Mesenchymal stem cell (in vitro differentiated cells and primary cell): ENCODE measurements around the gene CT47C1.

Experiments used
- DNase-seq: peaks from one replicate; pipeline ENCODE4 v3.0.0-alpha.2; 2013
- H2AFZ ChIP-seq: one replicate; pipeline ENCODE4 v1.6.1; 2013; ENCODE audit warnings: low read depth, mild to moderate bottlenecking, control low read depth, inconsistent platforms, low read length, moderate library complexity
- H2AK5ac ChIP-seq: 2 replicates; pipeline ENCODE4 v1.6.1; 2013; ENCODE audit warnings: low read length, moderate library complexity, mild to moderate bottlenecking, inconsistent platforms; ENCODE audit not compliant: severe bottlenecking
- H2BK120ac ChIP-seq: one replicate; pipeline ENCODE4 v1.6.1; 2013; ENCODE audit warnings: low read depth, mild to moderate bottlenecking, inconsistent platforms, low read length, moderate library complexity
- H2BK12ac ChIP-seq, 2 experiments: one replicate each; pipeline ENCODE4 v1.6.1; 2013; ENCODE audit warnings: inconsistent platforms in 2 of 2, low read length in 2 of 2, mild to moderate bottlenecking in 2 of 2, moderate library complexity in 2 of 2, control low read depth in 1 of 2
- H2BK15ac ChIP-seq: one replicate; pipeline ENCODE4 v1.6.1; 2013; ENCODE audit warnings: mild to moderate bottlenecking, low read depth, inconsistent platforms; ENCODE audit not compliant: poor library complexity, severe bottlenecking
- H2BK5ac ChIP-seq: 2 replicates; pipeline ENCODE4 v1.6.1; 2013; ENCODE audit warnings: low read depth, mild to moderate bottlenecking, low read length, control low read depth, inconsistent platforms; ENCODE audit not compliant: poor library complexity, severe bottlenecking
- H3K14ac ChIP-seq, 2 experiments: one replicate each; pipeline ENCODE4 v1.6.1; 2013; ENCODE audit warnings: inconsistent platforms in 2 of 2, low read length in 2 of 2, control low read depth in 1 of 2, mild to moderate bottlenecking in 1 of 2, moderate library complexity in 1 of 2
- H3K18ac ChIP-seq, 2 experiments: one replicate each; pipeline ENCODE4 v1.6.1; 2013; ENCODE audit warnings: inconsistent platforms in 2 of 2, low read length in 2 of 2, control low read depth in 1 of 2, low read depth in 1 of 2, mild to moderate bottlenecking in 1 of 2
- H3K23ac ChIP-seq, 2 experiments: one replicate each; pipeline ENCODE4 v1.6.1; 2013; ENCODE audit warnings: inconsistent platforms in 2 of 2, low read length in 2 of 2, mild to moderate bottlenecking in 2 of 2, moderate library complexity in 2 of 2, control low read depth in 1 of 2
- H3K27ac ChIP-seq: 2 replicates; pipeline ENCODE4 v1.5.1; 2013; ENCODE audit warnings: mild to moderate bottlenecking, moderate library complexity, low read length, control low read depth, inconsistent platforms; ENCODE audit not compliant: poor library complexity, severe bottlenecking
- H3K27me3 ChIP-seq, 2 experiments: 2 replicates each; pipeline versions ENCODE4 v1.6.1 to v1.7.0; 2013; ENCODE audit warnings: low read length in 2 of 2, mild to moderate bottlenecking in 2 of 2, moderate library complexity in 2 of 2, control low read depth in 1 of 2, inconsistent platforms in 1 of 2; ENCODE audit not compliant: control insufficient read depth in 1 of 2, insufficient read depth in 1 of 2
- H3K36me3 ChIP-seq, 2 experiments: 2 replicates each; pipeline versions ENCODE4 v1.6.1 to v1.7.0; 2013; ENCODE audit warnings: low read length in 2 of 2, control low read depth in 1 of 2, inconsistent platforms in 1 of 2, low read depth in 1 of 2, mild to moderate bottlenecking in 1 of 2; ENCODE audit not compliant: insufficient read depth in 2 of 2, control insufficient read depth in 1 of 2
- H3K4ac ChIP-seq, 2 experiments: one replicate each; pipeline ENCODE4 v1.6.1; 2013; ENCODE audit warnings: inconsistent platforms in 2 of 2, low read length in 2 of 2, mild to moderate bottlenecking in 2 of 2, moderate library complexity in 2 of 2, control low read depth in 1 of 2, low read depth in 1 of 2
- H3K4me1 ChIP-seq: 2 replicates; pipeline ENCODE4 v1.6.1; 2013; ENCODE audit warnings: low read depth, low read length, control low read depth; ENCODE audit not compliant: control insufficient read depth, insufficient read depth
- H3K4me2 ChIP-seq: 2 replicates; pipeline ENCODE4 v1.6.1; 2013; ENCODE audit warnings: low read length, mild to moderate bottlenecking, inconsistent platforms; ENCODE audit not compliant: poor library complexity, severe bottlenecking
- H3K4me3 ChIP-seq, 2 experiments: 2 replicates each; pipeline versions ENCODE4 v1.5.1 to v1.7.0; 2013; ENCODE audit warnings: low read length in 2 of 2, mild to moderate bottlenecking in 2 of 2, control low read depth in 1 of 2, low read depth in 1 of 2; ENCODE audit not compliant: insufficient read depth in 1 of 2
- H3K79me1 ChIP-seq: replicated peaks from 2 replicates; pipeline ENCODE4 v1.6.1; 2013; ENCODE audit warnings: mild to moderate bottlenecking, control low read depth, low read length, inconsistent platforms; ENCODE audit not compliant: poor library complexity, severe bottlenecking
- H3K9ac ChIP-seq: 2 replicates; pipeline ENCODE4 v1.7.0; 2013; ENCODE audit warnings: mild to moderate bottlenecking, low read length, moderate library complexity
- H3K9me3 ChIP-seq: 2 replicates; pipeline ENCODE4 v1.7.0; 2013; ENCODE audit warnings: mild to moderate bottlenecking, low read length; ENCODE audit not compliant: control insufficient read depth
- H4K8ac ChIP-seq: one replicate; pipeline ENCODE4 v1.6.1; 2013; ENCODE audit warnings: inconsistent platforms, mild to moderate bottlenecking, low read length, moderate library complexity
- H4K91ac ChIP-seq: one replicate; pipeline ENCODE4 v1.6.1; 2013; ENCODE audit warnings: mild to moderate bottlenecking, low read length, inconsistent platforms
- WGBS: methylation state at CpG from one replicate; pipeline ENCODE4 v1.1.7; 2013; ENCODE audit warnings: mixed read lengths; 5-methylcytosine and 5-hydroxymethylcytosine counted together

Gene CT47C1

DNA sequence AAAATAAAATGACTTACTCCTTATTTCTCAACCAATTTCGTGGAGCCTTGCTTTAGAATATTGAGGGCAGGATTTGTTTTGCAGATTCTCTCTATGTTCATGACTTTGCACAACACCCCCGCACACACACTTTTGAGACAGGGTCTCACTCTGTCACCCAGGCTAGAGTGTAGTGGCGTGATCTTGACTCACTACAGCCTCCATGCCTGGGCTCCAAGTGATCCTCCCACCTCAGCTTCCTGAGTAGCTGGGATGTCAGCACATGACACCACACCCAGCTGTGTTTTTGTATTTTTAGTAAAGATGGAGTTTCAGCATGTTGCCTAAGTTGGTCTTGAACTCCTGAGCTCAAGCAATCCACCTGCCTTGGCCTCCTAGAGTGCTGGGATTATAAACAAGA lies 12.0 kb downstream of the CT47C1 start:
- no peak overlapping the region for H3K4me2 ChIP-seq

DNA sequence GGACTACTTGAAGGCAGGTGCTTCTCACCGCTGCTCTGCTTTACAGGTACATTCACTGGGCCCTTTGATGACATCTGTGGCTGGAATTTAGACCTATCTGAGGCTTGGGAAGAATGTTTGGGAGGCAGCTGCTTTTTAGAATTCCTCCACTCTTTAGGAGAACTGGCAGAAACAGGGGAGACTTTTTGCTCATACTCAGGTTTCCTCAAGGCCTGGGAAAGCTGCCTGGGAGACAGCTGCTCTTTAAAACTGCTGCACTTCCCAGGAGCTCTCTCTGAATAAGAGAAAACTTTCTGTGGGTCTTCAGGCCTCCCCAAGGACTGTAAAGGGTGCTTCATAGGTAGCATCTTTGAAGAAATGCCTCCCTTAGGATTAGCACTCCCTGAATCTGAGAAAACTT lies 14.3 kb downstream of the CT47C1 start:
- Histone ChIP-seq H3K4me1 (no peaks in the 10 kb centered on the region), H2BK12ac (no peak overlapping the region), H2AFZ (no peak overlapping the region), H2AK5ac (no peak overlapping the region), H3K18ac (no peak overlapping the region), H3K9me3 (no peaks in the 10 kb centered on the region), H3K27ac (no peak overlapping the region), H3K79me1 (no peaks in the 10 kb centered on the region), H4K8ac (no peak overlapping the region), H3K14ac (no peak overlapping the region), H2BK120ac (no peak overlapping the region), H3K36me3 (no peaks in the 10 kb centered on the region), H3K27me3 (peaks cover 0 to 78% of the 10 kb centered on the region in 2 experiments), H4K91ac (no peak overlapping the region), H3K4me3 (no peak overlapping the region), H3K4ac (no peak overlapping the region), H3K9ac (no peak overlapping the region), H2BK5ac (no peak overlapping the region), H2BK15ac (no peak overlapping the region), H3K23ac (no peak overlapping the region), H3K4me2 (no peak overlapping the region)
- no peak for DNase-seq
- WGBS: 60% methylated on average over 1 of the region's 1 CpG

More for the DNA sequence above, 12.0 kb downstream of the CT47C1 start:
- no peak overlapping the region for H2BK15ac ChIP-seq
- H3K14ac ChIP-seq: no peak overlapping the region
- no peak overlapping the region for H2BK5ac ChIP-seq
- DNase-seq: no peak
- no peak overlapping the region for H4K8ac ChIP-seq
- no peak overlapping the region for H3K23ac ChIP-seq
- no peak overlapping the region for H3K9ac ChIP-seq
- no peak overlapping the region for H3K27ac ChIP-seq
- H3K9me3 ChIP-seq: no peaks in the 10 kb centered on the region
- H4K91ac ChIP-seq: no peak overlapping the region
- H3K4me1 ChIP-seq: no peaks in the 10 kb centered on the region
- no peak overlapping the region for H3K4me3 ChIP-seq
- no peak overlapping the region for H2BK120ac ChIP-seq
- no peak overlapping the region for H3K4ac ChIP-seq
- no peak overlapping the region for H2AK5ac ChIP-seq
- 69% methylated on average over 2 of the region's 3 CpGs for WGBS
- no peak overlapping the region for H2BK12ac ChIP-seq
- no peaks in the 10 kb centered on the region for H3K79me1 ChIP-seq
- H3K36me3 ChIP-seq: no peaks in the 10 kb centered on the region
- H2AFZ ChIP-seq: no peak overlapping the region
- H3K18ac ChIP-seq: no peak overlapping the region
- H3K27me3 ChIP-seq: peaks cover under 1 to 74% of the 10 kb centered on the region in 2 experiments

DNA sequence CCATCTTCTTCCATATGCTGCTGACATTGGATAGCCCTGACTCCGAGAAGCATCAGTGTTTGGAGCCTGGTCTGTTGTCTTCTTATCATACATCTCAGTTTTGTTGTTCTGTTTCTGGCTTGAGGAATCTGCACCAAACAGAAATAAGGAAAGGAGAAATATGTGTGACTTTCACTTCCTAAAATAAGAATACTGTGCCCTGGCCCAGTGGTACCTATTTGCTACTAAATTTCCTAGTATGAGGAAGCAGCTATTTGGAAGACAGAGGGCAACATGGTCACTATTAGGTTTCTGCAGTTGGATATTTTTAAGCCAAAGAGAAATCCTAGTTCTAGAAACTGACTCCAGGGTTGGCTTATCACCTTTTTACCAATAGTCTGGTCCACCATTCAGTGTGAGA lies 16.8 kb downstream of the CT47C1 start:
- no peak overlapping the region for H3K23ac ChIP-seq
- no peaks in the 10 kb centered on the region for H3K36me3 ChIP-seq
- no peak overlapping the region for H3K18ac ChIP-seq
- DNase-seq: no peak
- H3K9ac ChIP-seq: no peak overlapping the region
- no peak overlapping the region for H4K91ac ChIP-seq
- no peaks in the 10 kb centered on the region for H3K9me3 ChIP-seq
- no peak overlapping the region for H3K4me2 ChIP-seq
- H4K8ac ChIP-seq: no peak overlapping the region
- no peak overlapping the region for H2BK12ac ChIP-seq
- WGBS: no CpG with 5 or more reads among the region's 1 CpG
- H3K79me1 ChIP-seq: no peaks in the 10 kb centered on the region
- no peak overlapping the region for H2BK120ac ChIP-seq
- peaks cover 0 to 70% of the 10 kb centered on the region in 2 experiments for H3K27me3 ChIP-seq
- no peak overlapping the region for H3K27ac ChIP-seq
- no peak overlapping the region for H2BK5ac ChIP-seq
- H2AK5ac ChIP-seq: no peak overlapping the region
- no peak overlapping the region for H2BK15ac ChIP-seq
- H3K4ac ChIP-seq: no peak overlapping the region
- no peak overlapping the region for H2AFZ ChIP-seq
- no peak overlapping the region for H3K14ac ChIP-seq
- no peak overlapping the region for H3K4me3 ChIP-seq
- H3K4me1 ChIP-seq: no peaks in the 10 kb centered on the region

DNA sequence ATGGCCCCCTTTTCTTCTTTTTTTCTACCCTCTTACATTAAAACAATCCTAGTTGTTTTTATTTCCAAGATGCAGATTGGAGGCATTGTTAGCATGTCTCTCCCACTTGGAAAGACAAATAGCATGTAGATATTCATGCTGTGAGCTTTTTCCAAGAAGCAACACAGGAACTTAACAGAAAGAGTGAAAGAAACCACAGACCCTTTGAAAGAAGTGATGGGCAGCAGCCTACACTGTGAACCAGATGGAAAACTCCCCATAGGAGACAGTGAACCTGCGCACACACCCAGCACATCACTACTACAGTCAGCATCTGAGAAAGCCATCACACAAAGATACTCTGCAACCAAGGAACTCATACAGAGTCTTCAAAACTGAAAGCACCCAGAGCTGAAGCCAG lies 17.8 kb downstream of the CT47C1 start:
- Histone ChIP-seq H3K4me1 (no peaks in the 10 kb centered on the region), H3K9ac (no peak overlapping the region), H3K27me3 (peaks cover 0 to 68% of the 10 kb centered on the region in 2 experiments), H4K8ac (no peak overlapping the region), H3K4me2 (no peak overlapping the region), H3K4ac (no peak overlapping the region), H3K4me3 (no peak overlapping the region), H2BK12ac (no peak overlapping the region), H3K36me3 (no peaks in the 10 kb centered on the region), H3K23ac (no peak overlapping the region), H2BK5ac (no peak overlapping the region), H2BK120ac (no peak overlapping the region), H2AFZ (no peak overlapping the region), H3K27ac (no peak overlapping the region), H2BK15ac (no peak overlapping the region), H3K9me3 (no peaks in the 10 kb centered on the region), H2AK5ac (no peak overlapping the region), H3K14ac (no peak overlapping the region), H4K91ac (no peak overlapping the region), H3K18ac (no peak overlapping the region), H3K79me1 (no peaks in the 10 kb centered on the region)
- DNase-seq: no peak
- WGBS: no CpG with 5 or more reads among the region's 1 CpG
